Ovary (tissue), 9 donors: ENCODE data around the gene CSE1L. TPM values are rescaled to one million over a fixed set of nuclear protein-coding genes. Genes with fewer than 3 reads are reported as not detected.
"Not testable (repeated sequence)": the region's sequence is repeated elsewhere in the genome, so short reads cannot be mapped to it uniquely, and the experiment has no call there.

Experiments
- DNase-seq, 5 donors: peaks; one replicate each; pipeline ENCODE4 v3.0.0-alpha.2; 2019 to 2020
- H3K27ac ChIP-seq, 2 donors: fragments of 200-600 bp; one replicate each; pipeline versions ENCODE4 v1.5.1 to v1.8.0; 2019 to 2022
- H3K27me3 ChIP-seq: fragments of 200-600 bp; one replicate; pipeline ENCODE4 v1.8.0; 2022
- H3K36me3 ChIP-seq: fragments of 200-600 bp; sonication (generic); one replicate; pipeline ENCODE4 v1.5.1; 2019
- H3K4me1 ChIP-seq: one replicate; pipeline ENCODE4 v1.8.1; 2013; ENCODE audit warnings: mild to moderate bottlenecking, moderate library complexity; ENCODE audit not compliant: insufficient read depth
- H3K4me3 ChIP-seq: fragments of 200-600 bp; sonication (generic); one replicate; pipeline ENCODE4 v1.5.1; 2017
- H3K9me3 ChIP-seq, 2 donors: fragments of 200-600 bp in 1 of 2; sonication (generic) in 1 of 2; one replicate each; pipeline versions ENCODE4 v1.5.1 to v1.8.1; 2013 to 2019; ENCODE audit warnings: mild to moderate bottlenecking in 1 of 2, moderate library complexity in 1 of 2
- EP300 ChIP-seq: sonication (generic); formaldehyde crosslinking; IDR thresholded peaks from one replicate; pipeline ENCODE4 v1.6.1; 2017; ENCODE audit warnings: antibody characterized with exemption
- POLR2A ChIP-seq: fragments of 450-650 bp; IDR thresholded peaks from one replicate; pipeline ENCODE4 v1.6.1; 2017; ENCODE audit warnings: antibody characterized with exemption, mild to moderate bottlenecking, moderate library complexity
- WGBS, 3 donors: extraction: QIAGEN DNeasy Blood & Tissue Kit in 1 of 3; methylation state at CpG; one replicate each; pipeline versions ENCODE4 v1.1.5 to v1.1.7; 2013 to 2017; 5-methylcytosine and 5-hydroxymethylcytosine counted together
- intact Hi-C, 4 donors: fragments of 100-400 bp; cut with DNase I; formaldehyde crosslinking; loops; one replicate each; pipeline versions ENCODE4 v1.11.0 to v1.15.1; 2022 to 2023
- polyA plus RNA-seq, 2 donors: library from polyadenylated mRNA; stranded (reverse); fragments of 200-250 nt in 1 of 2; fragments of 350-450 nt in 1 of 2; fragmentation: Illumina TruSeq in 1 of 2; extraction: RNeasy Lipid Tissue Mini Kit (QIAGEN cat#74804) in 1 of 2; gene quantifications; one replicate each; pipeline ENCODE4 v1.2.3, GENCODE V29; 2013 to 2014
- total RNA-seq, 7 donors: library from RNA; depleted of rRNA in 2 of 7; stranded (reverse); fragments of >200 nt in 2 of 7; fragmentation: NEBNext Ultra II Directional in 3 of 7; extraction: Animal tissue kit (Norgen Biotek cat#: 25700) in 3 of 7; gene quantifications; one replicate each; pipeline versions ENCODE4 v1.1.0 to v1.2.4, GENCODE V29; 2016 to 2023
- TF ChIP-seq, protein P1 (sequence below), 3 donors: fragments of 450-650 bp in 2 of 3; fragments of 200-600 bp in 1 of 3; IDR thresholded peaks; one replicate each; pipeline versions ENCODE4 v1.5.1 to v1.8.0; 2016 to 2022; ENCODE audit warnings: antibody characterized with exemption in 3 of 3, mild to moderate bottlenecking in 1 of 3
- donor health status: DM: no; HTN: no; CAD: no; lungs with moderate emphysema.
- donor health status: DM: no; HTN: no; CAD: no.
- donor health status: Bipolar disorder and iron deficiency.
- donor health status: DM: yes; HTN: yes; CAD: no.
- donor health status: DM: no; HTN: no; CAD: no.
- donor health status: DM: yes; HTN: yes; CAD: no.

Gene CSE1L
- total and polyA plus RNA-seq, 9 donors = 23.3 to 55.4 (median 43.7) TPM

DNA sequence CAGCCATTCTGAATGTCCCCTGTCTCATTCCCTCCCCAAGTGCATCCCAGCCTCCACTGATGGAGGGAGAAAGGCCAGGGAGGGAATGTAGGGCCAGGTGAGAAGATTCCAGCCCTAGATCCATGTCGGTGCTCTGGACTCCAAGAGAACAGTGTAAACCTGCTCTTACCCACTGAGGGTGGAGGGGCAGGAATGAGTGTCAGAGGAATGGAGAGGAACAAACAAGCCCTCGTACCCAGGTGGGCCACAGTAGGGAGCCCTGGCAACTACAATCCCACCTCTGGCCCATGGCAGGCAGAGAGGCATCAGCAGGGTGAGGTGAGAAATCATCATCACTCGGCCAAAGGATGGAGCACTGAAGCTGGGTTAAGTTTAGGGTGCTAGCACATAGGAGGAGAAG is 87.5 kb downstream of the CSE1L start:
- TF ChIP-seq POLR2A (no peak), EP300 (no peak)
- TF ChIP-seq, protein P1, sequence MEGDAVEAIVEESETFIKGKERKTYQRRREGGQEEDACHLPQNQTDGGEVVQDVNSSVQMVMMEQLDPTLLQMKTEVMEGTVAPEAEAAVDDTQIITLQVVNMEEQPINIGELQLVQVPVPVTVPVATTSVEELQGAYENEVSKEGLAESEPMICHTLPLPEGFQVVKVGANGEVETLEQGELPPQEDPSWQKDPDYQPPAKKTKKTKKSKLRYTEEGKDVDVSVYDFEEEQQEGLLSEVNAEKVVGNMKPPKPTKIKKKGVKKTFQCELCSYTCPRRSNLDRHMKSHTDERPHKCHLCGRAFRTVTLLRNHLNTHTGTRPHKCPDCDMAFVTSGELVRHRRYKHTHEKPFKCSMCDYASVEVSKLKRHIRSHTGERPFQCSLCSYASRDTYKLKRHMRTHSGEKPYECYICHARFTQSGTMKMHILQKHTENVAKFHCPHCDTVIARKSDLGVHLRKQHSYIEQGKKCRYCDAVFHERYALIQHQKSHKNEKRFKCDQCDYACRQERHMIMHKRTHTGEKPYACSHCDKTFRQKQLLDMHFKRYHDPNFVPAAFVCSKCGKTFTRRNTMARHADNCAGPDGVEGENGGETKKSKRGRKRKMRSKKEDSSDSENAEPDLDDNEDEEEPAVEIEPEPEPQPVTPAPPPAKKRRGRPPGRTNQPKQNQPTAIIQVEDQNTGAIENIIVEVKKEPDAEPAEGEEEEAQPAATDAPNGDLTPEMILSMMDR (IDR thresholded peaks at IDR 0.05) = no peak
- intact Hi-C loops = loop anchor here in 3 of 4 donors (2.0 to 5.0 kb wide), 2 partner anchors 81 to 84 kb away; partner anchors contain the start of gene DDX27 (in 2 of the 3)
- Histone ChIP-seq H3K27me3 (no peaks in the 10 kb centered on the region), H3K4me1 (no peaks in the 10 kb centered on the region), H3K9me3 (no peaks in the 10 kb centered on the region), H3K36me3 (no peaks in the 10 kb centered on the region), H3K4me3 (no peak overlapping the region), H3K27ac (no peak overlapping the region)
- no peak for DNase-seq
- 65 to 74% (median 72%) methylated on average over 3 of the region's 3 CpGs for WGBS, 3 donors

- H3K27ac ChIP-seq, H3K27me3 ChIP-seq, H3K4me1 ChIP-seq, DNase-seq, H3K36me3 ChIP-seq, H3K9me3 ChIP-seq, H3K4me3 ChIP-seq: not testable (repeated sequence)
- intact Hi-C loops = loop anchor here in 2 of 4 donors (5.0 kb wide), 1 partner anchor 83 kb away; the partner anchor contains the start of gene DDX27 (in 2 of the 2)
- WGBS, 3 donors = 70 to 80% (median 73%) methylated on average over 8 of the region's 8 CpGs
These were observed 88.7 kb downstream of the CSE1L start for GRCh38 chr20:49134797-49135196.

DNA sequence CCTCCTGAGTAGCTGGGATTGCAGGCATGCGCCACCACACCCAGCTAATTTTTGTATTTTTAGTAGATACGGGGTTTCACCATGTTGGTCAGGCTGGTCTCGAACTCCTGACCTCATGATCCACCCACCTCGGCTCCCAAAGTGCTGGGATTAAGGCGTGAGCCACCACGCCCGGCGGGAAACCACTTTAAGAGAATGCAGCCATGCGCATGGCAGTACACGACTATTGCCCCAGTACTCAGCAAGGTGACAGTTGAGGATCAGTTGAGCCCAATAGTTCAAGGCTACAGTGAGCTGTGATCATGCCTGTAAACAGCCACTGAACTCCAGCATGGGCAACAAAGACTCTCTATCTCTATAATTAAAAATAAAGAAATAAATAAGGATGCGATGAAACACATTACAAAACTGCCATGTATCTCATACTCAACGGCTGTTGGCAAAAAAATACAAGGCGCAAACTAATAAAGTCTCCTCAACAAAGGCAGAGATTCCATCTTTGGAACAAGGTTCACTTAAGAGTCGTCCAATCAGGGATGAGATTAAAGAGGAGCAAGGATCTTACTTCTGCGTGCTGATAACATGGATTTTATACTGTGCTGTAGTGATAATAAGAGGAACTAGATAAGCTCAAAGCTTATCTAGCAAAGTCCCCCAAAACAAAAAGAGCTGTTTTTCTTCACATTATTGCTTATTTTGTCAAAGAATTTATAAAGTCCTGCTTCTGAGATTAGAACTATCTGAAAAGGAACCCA is 90.9 kb downstream of the CSE1L start:
- H3K9me3 ChIP-seq = no peaks in the 10 kb centered on the region
- 79 to 88% (median 84%) methylated on average over 15 of the region's 15 CpGs for WGBS, 3 donors
- no peak overlapping the region for H3K4me3 ChIP-seq
- TF ChIP-seq EP300 = no peak
- no peak for TF ChIP-seq POLR2A
- TF ChIP-seq, protein P1 (IDR thresholded peaks at IDR 0.05) = no peak
- H3K27me3 ChIP-seq = no peaks in the 10 kb centered on the region
- no peak for DNase-seq
- H3K4me1 ChIP-seq = no peaks in the 10 kb centered on the region
- intact Hi-C loops = no loop called here
- no peaks in the 10 kb centered on the region for H3K36me3 ChIP-seq
- no peak overlapping the region for H3K27ac ChIP-seq

GRCh38 chr20:49138431-49138830 is 92.3 kb downstream of the CSE1L start:
- intact Hi-C loops = no loop called here
- no peaks in the 10 kb centered on the region for H3K9me3 ChIP-seq
- no peaks in the 10 kb centered on the region for H3K36me3 ChIP-seq
- H3K4me3 ChIP-seq = no peak overlapping the region
- DNase-seq = no peak
- no peaks in the 10 kb centered on the region for H3K4me1 ChIP-seq
- no peak overlapping the region for H3K27ac ChIP-seq
- H3K27me3 ChIP-seq = no peaks in the 10 kb centered on the region
- TF ChIP-seq, protein P1 (IDR thresholded peaks at IDR 0.05) = no peak
- TF ChIP-seq EP300 (no peak), POLR2A (no peak)

DNA sequence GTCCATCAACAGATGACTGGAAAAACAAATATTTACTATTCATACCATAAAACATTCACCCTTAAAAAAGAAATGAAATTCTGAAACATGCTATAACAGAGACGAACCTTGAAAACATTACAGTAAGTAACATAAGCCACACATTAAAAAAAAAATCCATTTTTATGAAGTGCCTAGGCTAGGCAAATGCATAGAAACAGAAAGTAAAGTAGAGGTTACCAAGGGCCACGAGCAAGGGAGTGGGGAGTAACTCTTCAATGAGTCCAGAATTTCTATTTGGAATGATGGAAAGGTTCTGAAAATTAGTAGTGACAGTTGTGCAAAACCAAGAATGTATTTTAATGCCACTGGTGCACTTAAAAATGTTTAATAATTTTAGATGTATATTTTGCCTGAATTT is 94.3 kb downstream of the CSE1L start:
- no peak overlapping the region for H3K27ac ChIP-seq
- DNase-seq = no peak
- TF ChIP-seq, protein P1 (IDR thresholded peaks at IDR 0.05) = no peak
- no peak for TF ChIP-seq EP300
- TF ChIP-seq POLR2A = no peak
- no peaks in the 10 kb centered on the region for H3K27me3 ChIP-seq
- no peaks in the 10 kb centered on the region for H3K9me3 ChIP-seq
- H3K4me1 ChIP-seq = no peaks in the 10 kb centered on the region
- intact Hi-C loops = no loop called here
- H3K36me3 ChIP-seq = no peaks in the 10 kb centered on the region
- no peak overlapping the region for H3K4me3 ChIP-seq
- 16 to 29% (median 17%) methylated on average over 2 of the region's 2 CpGs for WGBS, 3 donors
